Activated CD4-positive, alpha-beta T cell treated with anti-CD3 and anti-CD28 coated beads, Interleukin-2, amount 50 U/mL, for 24 hours (primary cell): ENCODE data around the gene TTLL8.

Source experiments
- DNase-seq, 2 donors: peaks; one replicate each; pipeline ENCODE4 v3.0.0-alpha.2; 2020; ENCODE audit warnings: low read depth in 1 of 2, low spot score in 1 of 2

TTLL8 gene

DNA sequence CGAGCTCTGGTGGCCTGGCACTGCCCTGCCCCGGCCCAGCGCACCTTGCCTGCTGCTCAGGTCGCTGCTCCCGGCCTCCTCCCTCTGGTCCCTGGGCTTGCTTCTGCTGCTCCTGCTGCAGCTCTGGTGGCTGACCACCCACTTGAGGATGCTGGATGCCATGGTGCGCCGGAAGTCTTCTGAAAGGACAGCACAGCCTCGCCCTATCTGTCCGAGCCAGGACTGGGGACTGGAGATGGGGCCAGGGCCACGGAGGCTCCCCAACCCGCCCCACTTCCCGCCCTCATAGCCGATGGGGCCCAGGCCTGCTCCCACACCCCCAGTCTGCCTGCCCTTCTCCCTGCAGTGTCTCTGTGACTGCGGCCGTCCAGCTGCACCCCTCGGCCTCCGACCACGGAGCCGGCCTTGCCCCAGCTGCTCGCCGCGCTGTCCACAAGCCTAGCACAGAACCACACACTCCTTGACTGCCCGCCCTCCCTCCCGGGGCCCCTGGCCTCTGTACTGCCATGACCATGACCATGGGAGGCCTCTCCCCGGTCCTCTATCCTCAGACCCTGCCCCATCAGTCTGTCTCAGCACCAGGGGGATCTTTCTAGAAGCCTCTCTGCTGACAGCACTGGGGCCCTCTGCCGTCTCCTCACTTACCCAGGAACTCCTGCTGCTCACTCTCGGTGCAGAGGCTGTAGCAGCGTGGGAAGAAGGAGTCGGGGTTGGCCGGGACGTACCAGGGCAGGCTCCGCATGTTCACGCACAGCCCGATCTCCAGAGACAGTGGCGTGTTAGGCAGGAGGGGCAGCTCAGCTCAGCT is 12.7 kb downstream of the TTLL8 start:
- no peak for DNase-seq

DNA sequence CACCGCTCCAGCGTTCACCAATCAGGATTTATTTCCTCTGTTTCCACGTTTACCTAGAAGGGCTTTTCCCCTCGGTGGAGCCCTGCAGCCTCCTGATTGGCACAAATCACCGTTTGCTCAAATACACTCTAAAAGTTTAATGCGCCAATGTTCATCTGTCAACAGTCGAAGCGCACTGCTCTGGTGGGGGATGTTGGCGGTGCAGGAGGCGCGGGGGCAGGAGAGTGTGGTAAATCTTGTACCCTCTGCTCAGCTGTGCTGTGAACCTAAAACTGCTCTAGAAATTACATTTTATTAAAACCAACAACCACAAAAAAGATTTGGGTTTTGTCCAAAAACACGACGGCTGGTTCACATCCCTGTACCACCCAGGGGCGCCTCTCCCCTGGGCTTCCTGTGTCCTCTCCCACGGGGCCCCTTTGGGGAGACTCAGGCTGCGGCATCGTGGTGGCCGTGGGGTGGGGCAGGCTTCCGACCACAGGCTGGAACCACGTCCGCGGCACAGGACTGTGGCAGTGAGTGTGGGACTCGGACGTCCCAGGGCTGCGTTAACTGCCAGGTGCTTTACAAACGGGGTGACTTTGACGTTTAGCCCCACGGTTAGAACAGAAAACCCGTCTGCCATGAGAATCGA is 13.5 kb downstream of the TTLL8 start:
- DNase-seq = no peak

DNA sequence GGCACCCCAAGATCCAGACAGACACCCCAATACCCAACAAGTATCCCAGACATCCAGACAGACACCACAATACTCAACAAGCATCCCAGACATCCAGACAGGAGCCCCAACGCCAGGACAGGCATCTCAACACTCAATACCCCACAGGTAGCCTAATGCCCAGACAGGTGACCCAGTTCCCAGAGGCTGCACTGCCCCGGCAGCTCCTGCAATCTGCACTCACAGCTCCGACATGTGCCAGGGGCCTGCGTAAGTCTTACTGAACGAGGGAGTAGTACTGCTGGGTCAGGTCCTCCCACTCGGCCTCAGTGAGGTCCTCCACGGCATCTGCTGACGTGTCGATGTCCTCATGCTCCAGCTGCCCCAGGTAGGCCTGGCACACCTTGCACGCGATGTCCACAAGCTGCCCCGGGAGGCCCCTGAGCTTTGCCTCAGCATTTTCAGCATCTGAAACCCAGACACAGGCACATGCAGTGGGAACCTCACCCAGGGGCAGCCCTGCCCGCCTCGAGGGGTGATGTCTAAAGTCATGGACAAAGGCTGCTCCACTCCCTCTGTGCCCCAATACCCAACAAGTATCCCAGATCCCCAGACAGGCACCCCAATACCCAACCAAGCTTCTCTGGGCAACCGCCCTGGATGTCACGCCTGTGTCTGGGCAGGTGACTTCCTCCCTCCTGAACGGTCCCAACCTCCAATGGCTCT is 16.6 kb downstream of the TTLL8 start:
- no peak for DNase-seq

DNA sequence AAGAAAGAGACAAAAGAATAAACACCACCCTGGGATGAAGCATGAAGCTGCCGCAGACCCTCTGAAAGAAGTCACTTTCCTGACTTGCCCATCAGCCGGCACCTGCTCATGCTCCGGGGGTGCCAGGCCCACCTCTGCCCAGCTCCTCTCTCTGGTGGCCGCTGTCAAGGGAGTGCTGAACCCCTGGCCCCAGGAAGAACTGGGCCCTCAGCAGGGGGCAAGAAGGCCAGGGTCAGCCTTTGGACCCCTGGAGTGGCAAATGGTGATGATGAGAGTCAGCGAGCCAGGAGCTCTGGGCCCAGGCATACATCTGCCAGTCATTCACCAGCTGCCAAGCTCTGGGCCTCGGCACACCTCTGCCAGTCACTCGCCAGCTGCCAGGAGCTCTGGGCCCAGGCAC is 17.4 kb downstream of the TTLL8 start:
- DNase-seq = no peak

DNA sequence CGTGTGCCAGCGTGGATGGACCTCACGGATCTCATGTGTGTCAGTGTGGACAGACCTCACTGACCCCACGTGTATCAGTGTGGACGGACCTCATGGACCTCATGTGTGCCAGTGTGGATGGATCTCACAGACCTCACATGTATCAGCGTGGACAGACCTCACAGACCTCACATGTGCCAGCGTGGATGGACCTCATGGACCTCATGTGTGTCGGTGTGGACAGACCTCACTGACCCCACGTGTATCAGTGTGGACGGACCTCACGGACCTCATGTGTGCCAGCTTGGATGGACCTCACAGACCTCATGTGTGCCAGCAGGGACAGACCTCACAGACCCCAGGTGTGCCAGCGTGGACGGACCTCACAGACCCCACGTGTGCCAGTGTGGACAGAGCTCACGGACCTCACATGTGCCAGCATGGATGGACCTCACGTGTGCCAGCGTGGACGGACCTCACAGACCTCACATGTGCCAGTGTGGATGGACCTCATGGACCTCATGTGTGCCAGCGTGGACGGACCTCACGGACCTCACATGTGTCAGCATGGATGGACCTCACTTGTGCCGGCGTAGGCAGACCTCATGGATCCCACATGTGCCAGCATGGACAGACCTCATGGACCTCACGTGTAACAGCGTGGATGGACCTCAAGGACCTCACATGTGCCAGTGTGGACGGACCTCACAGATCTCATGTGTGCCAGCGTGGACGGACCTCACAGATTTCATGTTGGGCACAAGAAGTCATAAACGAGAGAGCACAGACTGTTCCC is 18.2 kb downstream of the TTLL8 start:
- DNase-seq = no peak

DNA sequence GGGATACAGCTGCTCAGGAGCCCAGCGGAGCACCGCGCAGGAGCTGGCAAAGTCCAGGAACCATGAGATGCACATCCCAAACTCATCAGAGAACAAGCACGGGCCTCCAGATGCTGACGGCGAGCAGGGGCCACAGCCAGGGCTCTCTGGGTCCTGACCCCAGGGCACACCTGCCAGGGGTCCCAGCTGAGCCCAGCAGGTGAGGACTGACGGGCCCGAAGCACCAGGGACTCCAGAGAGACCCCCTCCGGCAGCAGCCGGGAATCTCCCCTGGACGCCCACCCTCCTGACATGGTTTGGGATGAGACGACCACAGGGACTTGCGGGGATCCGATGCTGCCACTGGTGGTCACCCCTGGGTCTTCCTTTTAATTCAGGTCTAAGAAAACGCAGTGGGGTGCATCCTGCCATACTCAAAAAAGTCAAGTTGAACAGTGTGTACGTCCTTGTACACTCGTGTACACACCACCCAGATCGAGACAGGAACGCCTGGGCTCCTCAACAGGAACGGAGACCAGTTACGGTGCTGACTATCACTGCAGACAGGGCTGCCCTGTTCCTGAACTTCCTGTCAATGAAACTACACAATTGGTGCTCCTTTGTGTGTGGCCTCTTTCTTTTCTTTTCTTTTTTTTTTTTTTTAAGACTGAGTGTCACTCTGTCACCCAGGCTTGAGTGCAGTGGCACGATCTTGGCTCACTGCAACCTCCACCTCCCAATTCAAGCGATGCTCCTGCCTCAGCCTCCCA is 21.9 kb downstream of the TTLL8 start:
- no peak for DNase-seq

DNA sequence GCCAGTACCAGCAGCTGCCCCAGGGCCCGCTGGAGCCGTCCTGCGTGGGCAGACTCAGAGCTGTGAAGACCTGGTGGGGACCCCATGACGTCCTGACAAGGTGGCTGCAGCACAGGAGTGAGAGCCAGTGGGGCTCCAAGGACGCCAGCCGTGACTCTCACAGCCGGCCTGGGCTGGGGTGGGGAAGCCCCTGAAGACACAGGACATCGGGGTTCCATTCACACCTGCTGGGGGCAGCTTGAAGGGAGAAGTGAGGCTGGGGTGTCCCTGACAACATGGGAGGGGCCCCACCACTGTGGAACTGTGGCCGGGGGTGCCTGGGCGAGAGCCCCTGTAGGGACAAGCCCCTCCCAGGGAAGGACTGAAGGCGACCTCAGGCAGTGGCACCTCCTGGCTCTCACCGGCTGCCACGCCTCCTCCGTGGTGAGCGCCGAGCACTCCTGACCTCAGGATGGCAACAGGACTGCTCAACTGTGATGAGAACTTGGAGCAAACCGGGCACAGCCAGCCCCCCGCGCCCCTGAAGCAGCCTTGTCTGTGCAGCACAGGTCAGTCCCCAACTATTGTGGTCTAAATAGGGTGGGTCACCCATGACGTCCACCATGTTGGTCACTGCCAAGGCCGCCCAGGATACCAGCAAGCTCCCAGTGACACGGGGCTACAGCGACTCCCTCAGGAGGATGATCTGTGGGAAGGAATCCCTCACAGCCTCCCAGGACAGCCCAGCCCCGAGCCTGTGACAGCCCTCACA is 22.8 kb downstream of the TTLL8 start:
- DNase-seq = no peak

DNA sequence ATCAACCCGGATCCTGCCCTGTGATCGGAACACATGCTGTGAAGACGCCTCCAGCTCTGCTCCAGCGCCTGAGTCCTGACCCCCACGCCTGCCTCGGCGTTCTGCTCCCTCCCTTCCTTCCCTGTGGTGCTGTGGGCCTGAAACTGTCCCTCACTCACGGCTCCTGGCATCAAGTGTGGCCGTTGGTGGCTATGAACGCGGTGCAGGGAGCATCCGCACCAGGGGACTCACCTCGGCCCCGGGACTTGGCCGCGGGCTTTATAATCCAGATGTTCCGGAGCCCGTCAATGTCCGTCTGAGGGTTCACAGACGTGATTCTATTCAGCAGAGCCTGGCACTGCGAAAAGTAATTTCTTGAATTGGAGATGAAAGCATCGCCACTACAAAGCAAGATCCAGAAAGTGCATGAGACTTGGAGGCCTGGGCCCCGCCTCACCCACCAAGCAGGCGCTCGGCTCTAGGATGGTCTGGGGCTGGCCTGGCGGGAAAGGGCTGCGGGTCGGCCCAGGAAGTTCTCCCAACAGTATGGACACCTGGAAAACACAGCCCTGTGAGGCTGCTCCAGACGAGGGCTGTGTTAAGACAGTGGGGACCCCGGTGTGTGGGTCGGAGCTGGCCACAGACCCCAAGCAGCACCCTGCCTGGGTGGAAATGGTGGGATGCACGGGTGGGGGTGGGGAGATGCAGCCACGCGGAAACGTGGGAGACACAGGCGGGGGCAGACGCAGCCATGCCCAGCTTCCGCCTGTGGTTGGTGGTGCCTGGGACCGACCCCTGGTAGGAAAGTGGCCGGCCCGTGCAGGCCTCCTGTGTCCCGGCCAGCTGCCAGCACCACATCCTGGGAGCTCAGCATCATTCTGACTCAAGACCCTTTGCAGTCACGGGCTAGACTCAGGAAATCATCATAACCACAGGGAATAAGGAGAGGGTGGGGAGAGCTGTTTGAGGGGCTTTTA is 23.7 kb downstream of the TTLL8 start:
- DNase-seq = no peak

DNA sequence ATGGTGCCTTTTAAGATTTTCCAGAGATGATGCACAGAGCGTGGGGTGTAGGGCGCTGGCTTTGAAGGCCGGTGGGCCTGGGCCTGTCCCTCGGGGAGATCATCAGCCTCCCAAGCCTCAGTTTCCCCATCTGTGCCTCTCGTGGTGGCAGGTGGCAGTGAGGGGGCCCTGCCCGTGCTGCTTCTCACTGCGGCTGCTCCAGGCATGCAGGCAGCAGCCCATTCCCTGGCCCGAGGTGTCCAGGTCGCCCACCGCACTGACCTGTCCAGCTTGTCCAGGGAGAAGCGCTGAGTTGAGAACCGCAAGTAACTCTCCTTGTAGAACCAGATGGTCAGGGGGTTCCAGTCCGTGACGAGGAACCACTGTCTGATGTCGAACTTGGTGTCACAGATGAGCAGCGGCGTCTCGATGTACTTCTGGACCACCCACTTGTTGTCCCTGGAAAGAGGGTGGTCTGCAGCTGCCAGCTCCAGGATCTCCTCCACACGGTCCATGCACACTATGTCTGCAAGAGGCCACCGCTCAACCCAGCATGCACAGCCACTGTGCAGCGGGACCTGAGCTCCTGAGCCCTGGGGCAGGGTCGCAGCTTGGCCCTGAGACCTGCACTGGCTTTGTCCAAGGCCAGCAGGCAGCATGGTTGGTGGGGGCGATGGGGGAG is 25.0 kb downstream of the TTLL8 start:
- no peak for DNase-seq

DNA sequence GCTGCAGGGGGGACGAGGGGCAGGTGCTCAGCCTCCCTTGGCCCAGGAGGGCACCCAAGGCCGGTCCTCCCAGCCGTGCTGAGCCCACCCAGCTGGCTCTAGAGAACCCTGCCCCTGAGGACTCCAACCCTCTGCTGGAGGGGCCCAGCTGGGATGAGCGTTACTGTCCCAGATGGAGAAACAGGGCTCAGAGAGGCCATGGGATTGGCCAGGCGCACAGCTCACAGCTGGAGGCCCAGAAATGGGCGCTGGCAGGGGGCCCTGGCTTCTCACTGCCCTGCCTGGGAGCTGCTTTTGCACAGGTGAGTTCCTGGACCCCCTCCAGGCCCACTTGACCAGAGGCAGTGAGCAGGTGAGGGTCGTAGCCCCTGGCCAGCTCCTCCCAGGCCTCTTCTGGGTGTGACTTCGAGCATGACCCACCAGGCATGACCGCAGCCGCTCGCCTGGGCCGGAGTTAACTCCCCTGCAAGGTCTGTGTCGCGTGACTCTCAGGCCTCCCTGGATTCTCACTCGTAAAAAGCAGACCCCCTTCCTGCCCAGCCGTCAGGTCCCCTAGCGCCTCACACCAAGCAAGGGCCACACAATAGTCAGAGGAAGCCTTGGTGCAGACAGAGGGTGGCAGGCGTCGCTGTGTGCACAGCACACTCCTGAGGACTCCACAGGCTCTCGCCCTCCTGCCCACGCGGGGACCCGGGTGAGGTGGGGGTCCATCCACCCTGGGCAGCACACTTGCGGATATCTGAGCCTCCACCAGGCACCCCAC is 25.8 kb downstream of the TTLL8 start:
- no peak for DNase-seq

DNA sequence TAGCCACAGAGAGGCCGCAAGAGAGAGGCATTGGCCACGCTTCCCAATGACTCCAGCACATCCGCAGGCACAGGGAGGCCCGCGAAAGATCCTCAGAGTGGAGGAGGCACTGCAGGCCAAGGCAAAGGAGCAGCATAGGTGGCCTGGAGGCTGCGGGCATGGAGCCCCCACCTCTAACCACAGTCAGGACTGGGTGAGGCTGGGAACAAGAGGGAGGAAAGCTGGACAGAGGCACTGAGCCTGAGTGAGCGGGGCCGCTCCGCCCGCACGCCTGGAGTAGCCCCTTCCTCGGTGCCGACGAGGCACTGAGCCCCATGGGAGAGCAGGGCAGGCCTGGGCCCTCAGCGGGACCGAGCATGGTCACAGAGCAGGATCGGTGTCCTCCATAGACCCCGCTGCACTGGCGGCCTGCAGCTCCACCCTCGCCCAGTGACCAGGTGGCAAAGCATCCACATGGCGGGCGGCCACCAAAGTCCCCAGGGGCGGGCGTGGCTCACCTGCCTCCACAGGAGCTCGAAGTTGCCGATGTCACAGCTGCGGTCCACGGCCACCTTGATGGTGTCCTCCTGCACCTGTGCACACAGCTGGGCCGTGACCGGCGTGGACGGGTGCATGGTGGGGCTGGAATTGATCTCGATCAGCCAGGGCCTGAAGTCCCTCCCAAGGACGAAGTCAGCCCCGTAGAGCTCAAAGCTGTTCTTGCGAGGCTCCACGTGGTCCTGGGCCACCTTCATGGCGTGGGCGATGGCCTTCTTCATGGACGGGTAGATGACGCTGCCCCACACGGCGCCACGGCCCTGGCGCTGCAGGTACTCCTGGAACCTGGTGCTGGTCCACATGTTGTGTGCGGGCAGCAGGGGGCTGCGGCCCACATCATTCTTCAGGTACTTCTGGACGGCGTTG is 26.7 kb downstream of the TTLL8 start:
- DNase-seq = no peak

DNA sequence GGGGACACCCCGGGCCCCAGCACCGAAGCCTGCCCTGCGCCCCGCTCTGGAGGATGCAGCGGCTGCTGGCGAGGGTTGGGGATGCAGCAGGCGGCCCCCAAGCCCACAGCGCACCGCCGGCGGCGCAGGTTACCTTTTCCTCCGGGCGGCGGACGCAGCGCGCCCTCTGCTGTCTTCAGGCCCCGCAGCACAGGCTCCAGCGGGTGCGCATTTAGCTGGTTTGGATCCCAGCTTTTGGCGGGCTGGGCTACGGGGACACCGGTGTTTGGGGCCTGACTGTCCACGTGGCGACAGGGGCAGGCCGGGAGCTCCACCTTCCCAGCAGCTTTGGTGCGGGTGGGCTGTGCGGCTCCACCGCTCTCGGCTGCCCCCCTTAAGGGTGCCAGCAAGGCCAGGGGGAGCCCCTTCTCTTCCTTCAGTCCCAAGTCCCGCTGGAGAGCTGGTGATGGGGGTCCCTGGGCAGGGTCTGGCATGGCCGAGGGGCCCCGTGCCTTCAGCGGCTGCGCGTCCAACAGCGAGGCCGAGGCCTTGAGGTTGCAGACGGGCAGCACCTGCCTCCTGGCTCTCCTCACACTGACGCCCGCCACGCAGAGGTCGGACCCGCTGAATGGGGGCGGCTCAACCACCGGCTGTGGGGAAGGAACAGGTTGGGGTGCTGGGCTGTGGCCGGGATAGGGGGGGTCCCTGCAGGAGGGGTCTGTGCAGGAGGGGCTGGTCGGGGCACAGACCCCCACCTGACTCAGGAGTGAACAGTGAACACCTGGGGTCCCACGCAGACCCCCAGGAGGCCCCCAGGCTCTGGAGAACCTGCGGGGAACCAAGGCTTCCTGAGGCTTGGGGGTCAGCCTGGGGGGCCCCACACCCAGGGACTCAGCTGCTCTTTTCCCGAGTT is 27.6 kb downstream of the TTLL8 start:
- DNase-seq = peak; percentile 65 to 78

DNA sequence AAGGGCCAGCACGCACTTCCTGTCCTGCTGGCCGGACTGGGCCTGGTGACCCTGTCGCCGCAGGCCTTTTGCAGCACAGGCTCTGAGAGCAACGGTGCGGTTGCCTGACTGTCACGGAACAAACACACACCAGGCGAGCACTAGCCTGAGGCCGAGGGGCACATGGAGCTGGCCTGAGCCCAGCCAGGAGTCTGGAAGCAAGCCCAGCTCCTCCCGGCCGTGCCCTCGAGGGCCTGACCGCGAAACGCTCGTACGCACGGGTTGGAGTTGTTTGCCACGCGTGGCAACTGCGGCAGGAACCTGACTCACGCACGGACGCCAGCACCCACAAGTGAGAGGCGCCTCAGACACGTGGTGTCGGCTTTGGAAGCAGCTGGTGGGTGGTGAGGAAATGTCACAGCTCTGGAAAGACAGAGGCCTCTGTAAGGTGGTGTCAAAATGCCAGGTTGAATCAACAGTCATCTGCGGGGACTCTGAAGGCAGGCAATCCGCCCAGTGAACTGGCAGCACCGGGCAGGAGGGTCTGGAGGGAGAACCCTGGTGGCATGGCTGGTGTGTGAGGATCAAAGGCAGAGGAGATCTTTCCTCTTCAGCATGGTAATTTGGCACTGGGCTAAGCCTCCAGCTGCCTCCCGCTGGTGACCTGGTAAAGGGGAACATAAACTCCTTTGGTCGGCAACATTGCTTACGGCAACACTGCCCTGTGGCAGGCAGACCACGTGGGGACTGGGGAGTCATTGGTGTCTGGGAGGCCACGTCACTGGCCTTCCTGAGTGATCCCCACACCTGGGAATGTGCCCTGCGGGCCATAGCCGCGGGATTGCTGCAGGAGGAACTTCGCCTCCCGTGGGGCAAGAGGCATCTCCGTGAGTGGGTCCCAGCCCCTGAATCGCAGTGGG is 30.2 kb downstream of the TTLL8 start:
- DNase-seq = peak in 1 of 2 donors; percentile 52

DNA sequence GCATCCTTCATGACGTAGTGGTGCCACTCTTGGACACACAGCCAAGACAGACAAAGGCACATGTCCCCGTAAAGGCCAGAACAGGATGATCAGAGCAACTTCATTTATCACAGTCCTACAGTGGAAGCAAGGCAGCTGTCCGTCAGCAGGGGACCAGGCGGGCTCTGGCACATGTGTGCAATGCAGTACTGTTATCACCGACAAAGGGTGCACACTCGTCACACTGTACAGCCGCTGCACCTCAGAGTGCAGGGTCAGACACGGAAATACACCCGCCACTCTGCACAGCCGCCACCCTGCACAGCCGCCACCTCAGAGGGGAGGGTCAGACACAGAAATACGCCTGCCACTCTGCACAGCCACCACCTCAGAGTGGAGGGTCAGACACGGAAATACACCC is 32.1 kb downstream of the TTLL8 start:
- no peak for DNase-seq
